DND-41 (cell line): ENCODE data around the gene MAFG.

Source experiments
- CTCF ChIP-seq: IDR thresholded peaks from 2 replicates; pipeline ENCODE4 v1.5.1; 2012; ENCODE audit warnings: borderline replicate concordance, low read length, moderate library complexity, mild to moderate bottlenecking; ENCODE audit not compliant: poor library complexity, severe bottlenecking; ENCODE audit errors: extremely low read depth
- EZH2 ChIP-seq: IDR thresholded peaks from 3 replicates; pipeline ENCODE4 v1.6.1; 2012; ENCODE audit warnings: borderline replicate concordance, low read depth, mild to moderate bottlenecking, moderate library complexity, low read length, inconsistent platforms; ENCODE audit not compliant: severe bottlenecking

- TF ChIP-seq CTCF (no peak), EZH2 (no peak)
Observed at GRCh38 chr17:81905993-81906392, 21.5 kb downstream of the MAFG start.
